ENCODE measurements around the gene TSPAN7.
A peak's percentile ranks its signal among the peaks of the same experiment; 100 is the strongest.

The TSPAN7 gene

GRCh38 chrX:38583181-38583580, 21.8 kb downstream of the TSPAN7 start:
- DNase-seq (ENCODE audit: insufficient read length, low spot score), result no peak
- FAIRE-seq, result no peak

GRCh38 chrX:38594434-38594833, 33.1 kb downstream of the TSPAN7 start:
- FAIRE-seq, result no peak
- no peak for DNase-seq (ENCODE audit: insufficient read length, low spot score)

GRCh38 chrX:38595801-38596200, 34.5 kb downstream of the TSPAN7 start:
- FAIRE-seq (no peak), DNase-seq (ENCODE audit: insufficient read length, low spot score) (no peak)

GRCh38 chrX:38596939-38597338, 35.6 kb downstream of the TSPAN7 start:
- DNase-seq (ENCODE audit: insufficient read length, low spot score) (no peak), FAIRE-seq (no peak)

GRCh38 chrX:38599796-38600755, 38.7 kb downstream of the TSPAN7 start:
- no peak for DNase-seq (ENCODE audit: insufficient read length, low spot score)
- FAIRE-seq, result no peak

- no peak for DNase-seq (ENCODE audit: insufficient read length, low spot score)
- FAIRE-seq, result no peak
Observed at GRCh38 chrX:38601866-38602265, 40.5 kb downstream of the TSPAN7 start.

GRCh38 chrX:38606821-38607220, 45.5 kb downstream of the TSPAN7 start:
- DNase-seq (ENCODE audit: insufficient read length, low spot score), result no peak
- FAIRE-seq, result no peak

GRCh38 chrX:38607976-38608375, 46.6 kb downstream of the TSPAN7 start:
- FAIRE-seq, result no peak
- DNase-seq (ENCODE audit: insufficient read length, low spot score), result no peak

- FAIRE-seq (no peak), DNase-seq (ENCODE audit: insufficient read length, low spot score) (no peak)
Observed at GRCh38 chrX:38610849-38611248, 49.5 kb downstream of the TSPAN7 start.

- DNase-seq (ENCODE audit: insufficient read length, low spot score) (no peak), FAIRE-seq (no peak)
Observed at GRCh38 chrX:38612281-38612680, 50.9 kb downstream of the TSPAN7 start.

- FAIRE-seq (no peak), DNase-seq (ENCODE audit: insufficient read length, low spot score) (no peak)
Observed at GRCh38 chrX:38614485-38614884, 53.1 kb downstream of the TSPAN7 start.

GRCh38 chrX:38616904-38617303, 55.6 kb downstream of the TSPAN7 start:
- FAIRE-seq, result no peak
- DNase-seq (ENCODE audit: insufficient read length, low spot score), result no peak

GRCh38 chrX:38618180-38618579, 56.8 kb downstream of the TSPAN7 start:
- DNase-seq (ENCODE audit: insufficient read length, low spot score), result no peak
- no peak for FAIRE-seq

GRCh38 chrX:38620623-38621022, 59.3 kb downstream of the TSPAN7 start:
- FAIRE-seq (no peak), DNase-seq (ENCODE audit: insufficient read length, low spot score) (no peak)

GRCh38 chrX:38626296-38626695, 65.0 kb downstream of the TSPAN7 start:
- FAIRE-seq, result peak; percentile 21
- DNase-seq (ENCODE audit: insufficient read length, low spot score), result no peak

GRCh38 chrX:38627683-38628082, 66.3 kb downstream of the TSPAN7 start:
- DNase-seq (ENCODE audit: insufficient read length, low spot score) (peak; percentile 1), FAIRE-seq (no peak)

- FAIRE-seq, result no peak
Observed at GRCh38 chrX:38628587-38628986, 67.2 kb downstream of the TSPAN7 start.

GRCh38 chrX:38632516-38632915, 71.2 kb downstream of the TSPAN7 start:
- DNase-seq (ENCODE audit: insufficient read length, low spot score) (no peak), FAIRE-seq (no peak)

More at GRCh38 chrX:38628587-38628986, 67.2 kb downstream of the TSPAN7 start:
- no peak for DNase-seq (ENCODE audit: insufficient read length, low spot score)

- FAIRE-seq (no peak), DNase-seq (ENCODE audit: insufficient read length, low spot score) (no peak)
Observed at GRCh38 chrX:38634665-38635064, 73.3 kb downstream of the TSPAN7 start.

- FAIRE-seq (no peak), DNase-seq (ENCODE audit: insufficient read length, low spot score) (no peak)
Observed at GRCh38 chrX:38636949-38637819, 75.8 kb downstream of the TSPAN7 start.

- no peak for FAIRE-seq
Observed at GRCh38 chrX:38638952-38639529, 77.7 kb downstream of the TSPAN7 start.

More at GRCh38 chrX:38638952-38639529, 77.7 kb downstream of the TSPAN7 start:
- no peak for DNase-seq (ENCODE audit: insufficient read length, low spot score)
